Mesenchymal stem cell (in vitro differentiated cells and primary cell): ENCODE data around the gene MOG. TPM values are rescaled to one million over a fixed set of nuclear protein-coding genes. Genes with fewer than 3 reads are reported as not detected.

Experiments
- small RNA-seq: library from polyadenylated mRNA; stranded (forward); fragments of <200 nt; extraction: miRNeasy Mini kit (QIAGEN cat#:217004); gene quantifications from one replicate; pipeline ENCODE3, GENCODE V24; 2013; ENCODE audit warnings: low read depth

Gene MOG

Small RNA genes within 50 kb of the gene (small RNA-seq; reads per million reads assigned to genes)
- gene SUMO2P1: not detected
